GM18499 (cell line): Measurements from ENCODE around the gene RRP8.

ENCODE experiments used
- ATAC-seq: cut with Tn5 transposase; IDR thresholded peaks from one replicate; pipeline ENCODE4 v1.9.1; 2021; ENCODE audit warnings: moderate number of reproducible peaks; ENCODE audit not compliant: insufficient read depth, unreplicated experiment

Gene RRP8

DNA sequence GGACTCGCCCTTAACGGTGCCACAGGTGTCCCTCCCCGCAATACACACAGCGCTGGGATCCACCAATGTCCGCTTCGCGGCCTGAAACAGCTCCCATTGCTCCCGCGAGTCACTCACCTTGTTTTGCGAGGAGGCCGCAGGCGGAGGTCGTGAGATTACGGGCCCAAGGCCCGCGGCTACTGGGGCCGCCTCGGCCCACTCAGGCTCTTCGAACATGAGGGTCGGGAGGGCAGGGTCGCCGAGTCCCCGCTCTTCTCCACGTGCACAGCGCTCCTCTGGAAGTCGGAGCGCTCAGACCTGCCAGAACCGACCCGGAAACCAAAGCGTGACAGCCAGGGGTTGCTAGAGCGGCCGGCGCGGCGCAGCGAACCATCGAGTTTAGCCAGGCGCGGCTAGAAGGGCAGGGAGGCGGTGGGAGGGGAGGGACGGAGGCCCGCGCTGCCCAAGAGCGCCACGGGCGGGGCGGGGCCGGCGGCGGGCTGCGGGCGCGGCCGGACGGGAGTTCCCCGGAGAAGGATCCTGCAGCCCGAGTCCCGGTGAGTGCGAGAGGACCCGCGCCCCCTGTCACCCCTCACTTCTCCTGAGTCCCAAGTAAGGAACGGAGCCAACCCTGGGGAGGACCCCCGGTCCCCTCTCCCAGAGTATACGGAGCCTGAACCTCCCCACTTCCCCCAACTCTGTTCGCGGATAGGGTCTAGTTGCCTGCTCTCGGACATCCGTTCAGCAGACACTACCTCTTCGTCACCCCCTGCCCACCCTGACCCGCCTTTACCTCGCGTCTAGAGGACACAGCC, at the start of gene RRP8, which contains the start of gene ILK:
RRP8 (minus strand) TSS at position 330 of the 794 bp plus-strand sequence; CDS start at position 216, 114 bp downstream.
ILK (plus strand) TSS at position 488 of the 794 bp plus-strand sequence. CDS start 498 bp downstream, outside the sequence.
- ATAC-seq: no peak

DNA sequence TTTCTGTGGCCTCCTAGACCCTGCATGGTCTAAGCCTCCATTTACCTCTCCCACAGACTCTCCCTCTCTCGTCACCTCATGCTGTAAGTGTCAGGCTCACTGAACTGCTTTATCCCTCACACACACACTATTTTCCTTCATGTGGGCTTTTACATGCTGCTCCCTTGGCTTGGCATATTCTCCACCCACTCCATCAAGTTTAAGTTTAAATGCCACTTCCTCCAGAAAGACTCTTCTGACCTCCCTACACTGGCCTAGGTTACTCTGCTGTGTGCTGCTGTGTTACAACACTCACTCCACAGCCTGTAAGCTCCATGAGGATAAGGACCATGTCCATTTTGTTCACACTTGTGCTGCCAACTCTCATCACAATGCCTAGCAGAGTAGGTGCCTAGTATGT, 49.7 kb upstream of the RRP8 start:
- no peak for ATAC-seq

DNA sequence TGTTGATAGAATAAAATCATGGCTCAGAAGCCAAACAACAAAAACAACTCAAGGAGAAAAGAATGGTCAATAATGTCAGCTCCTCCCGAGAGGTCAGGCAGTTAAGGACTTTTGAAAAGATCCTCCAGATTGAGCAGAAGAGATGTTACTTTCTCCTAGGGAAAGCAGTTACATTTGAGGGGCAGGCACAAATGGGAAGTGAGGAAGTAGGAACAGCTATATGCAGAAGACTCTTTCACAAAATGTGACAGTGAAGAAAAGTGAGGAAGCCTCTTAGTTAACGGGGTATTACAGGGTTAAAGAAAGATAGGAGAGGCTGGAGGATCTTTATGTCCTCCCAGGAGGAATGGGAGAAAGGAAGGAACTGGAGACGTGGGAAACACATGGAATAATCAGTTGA, 48.8 kb upstream of the RRP8 start:
- no peak for ATAC-seq

DNA sequence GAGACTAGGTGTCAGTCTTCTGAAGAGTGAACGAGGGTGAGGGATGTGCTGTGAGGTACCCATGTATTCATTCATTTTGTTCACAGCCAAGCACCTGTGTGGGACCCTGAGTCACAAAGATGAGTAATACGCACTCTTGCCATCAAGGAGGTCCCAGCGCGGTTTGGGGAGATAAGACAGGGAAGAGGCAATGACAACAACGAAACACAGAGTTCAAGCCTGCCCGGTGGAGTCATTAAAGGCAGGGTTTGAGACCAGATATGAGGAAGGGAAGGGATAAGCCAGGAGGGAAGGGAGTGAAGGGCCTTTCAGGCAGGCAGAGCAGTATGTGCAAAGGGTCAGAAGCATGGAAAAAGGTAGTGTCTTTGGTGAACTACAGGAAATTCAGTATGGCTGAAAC, 47.6 kb upstream of the RRP8 start:
- no peak for ATAC-seq

DNA sequence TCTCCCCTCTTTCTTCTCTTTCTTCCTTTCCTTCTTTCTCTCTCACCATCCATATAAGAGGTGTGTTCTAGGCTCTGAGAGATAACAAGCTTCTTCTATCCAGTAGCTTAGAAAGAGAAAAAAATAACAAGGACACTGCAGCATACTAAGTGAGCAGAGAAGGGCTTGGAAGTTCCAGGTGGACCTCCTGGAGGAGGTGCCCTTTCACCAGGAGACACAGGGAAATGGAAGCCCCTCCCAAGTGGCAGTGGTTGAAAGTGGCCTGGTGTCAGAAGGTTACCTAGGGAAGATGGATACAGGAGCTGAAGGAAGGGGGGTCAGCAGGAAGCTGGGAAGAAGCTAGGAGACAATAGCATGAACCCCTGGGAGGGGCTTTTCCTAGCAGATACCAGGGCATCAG, 46.7 kb upstream of the RRP8 start:
- ATAC-seq: no peak

DNA sequence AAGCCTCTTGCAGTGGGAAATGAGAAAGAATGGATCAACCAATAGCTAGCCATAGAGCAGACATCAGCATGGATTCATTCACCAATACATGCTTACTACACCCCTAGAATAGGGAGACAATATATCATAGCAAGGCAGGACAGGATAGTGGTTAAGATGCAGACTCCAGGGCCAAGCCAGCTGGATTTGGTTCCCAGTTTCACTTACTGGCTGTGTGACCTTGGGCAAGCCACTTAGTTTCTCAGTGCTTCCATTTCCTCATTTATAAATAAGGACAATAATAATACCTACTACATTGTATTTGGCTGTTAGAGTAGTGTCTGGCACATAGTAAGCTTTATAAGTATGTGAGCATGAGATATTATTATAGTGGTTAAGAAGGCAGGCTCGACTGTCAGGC, 45.1 kb upstream of the RRP8 start:
- ATAC-seq: no peak

DNA sequence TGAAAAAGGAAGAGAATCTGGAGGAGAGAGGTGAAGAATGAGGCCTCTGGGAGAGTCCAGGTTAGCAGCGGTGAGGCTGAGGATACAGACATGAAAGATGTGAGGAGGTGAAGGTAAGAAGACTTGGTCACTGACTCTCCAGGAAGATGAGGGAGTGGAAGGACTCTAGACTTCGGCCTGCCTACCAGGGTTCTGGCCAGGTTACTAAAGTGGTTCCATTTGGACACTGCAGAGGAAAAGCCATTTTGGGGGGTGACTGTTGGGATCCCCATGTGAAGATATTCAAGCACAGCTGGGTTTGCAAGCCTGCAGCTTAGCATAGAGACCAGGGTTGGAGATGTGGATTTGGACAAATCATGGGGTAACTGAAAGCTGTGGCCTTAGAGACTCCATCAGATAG, 44.4 kb upstream of the RRP8 start:
- ATAC-seq: no peak

DNA sequence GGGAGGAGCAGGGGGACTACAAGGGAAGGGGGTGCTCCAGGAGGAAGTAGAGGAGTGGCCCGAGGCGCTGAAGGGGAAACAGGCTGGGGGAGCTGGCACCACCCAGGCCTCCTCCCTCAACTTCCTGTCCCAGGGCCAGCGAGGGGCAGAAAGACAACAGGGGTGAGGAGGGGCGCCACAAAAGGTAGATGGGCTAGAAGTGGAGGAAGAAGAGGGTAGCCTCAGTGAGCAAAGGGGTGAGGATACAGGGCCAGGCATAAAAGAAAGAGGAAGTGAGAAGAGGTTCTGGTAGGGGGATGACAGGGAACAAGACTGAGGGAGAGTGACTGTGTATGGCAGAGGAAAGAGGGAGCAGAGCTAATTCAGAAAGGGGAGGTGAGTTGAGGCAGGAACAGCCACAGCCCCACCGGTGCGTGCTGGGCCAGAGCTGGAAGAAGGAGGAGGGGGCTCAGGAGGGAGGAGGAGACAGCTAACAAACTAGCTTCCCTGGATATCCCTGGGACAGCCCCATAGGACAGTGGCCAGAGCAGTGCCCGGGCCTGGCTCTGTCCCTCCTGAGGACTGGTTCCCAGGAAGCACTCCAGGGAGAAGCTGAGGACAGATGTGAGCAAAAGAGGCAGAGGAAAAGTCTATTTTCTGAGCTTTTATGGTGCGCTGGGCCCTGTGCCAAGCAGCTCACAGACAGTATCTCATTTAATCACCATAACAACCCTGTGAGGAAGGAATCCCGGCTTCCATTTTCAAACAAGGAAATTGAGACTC, 43.7 kb upstream of the RRP8 start:
- peak; percentile 91 for ATAC-seq

DNA sequence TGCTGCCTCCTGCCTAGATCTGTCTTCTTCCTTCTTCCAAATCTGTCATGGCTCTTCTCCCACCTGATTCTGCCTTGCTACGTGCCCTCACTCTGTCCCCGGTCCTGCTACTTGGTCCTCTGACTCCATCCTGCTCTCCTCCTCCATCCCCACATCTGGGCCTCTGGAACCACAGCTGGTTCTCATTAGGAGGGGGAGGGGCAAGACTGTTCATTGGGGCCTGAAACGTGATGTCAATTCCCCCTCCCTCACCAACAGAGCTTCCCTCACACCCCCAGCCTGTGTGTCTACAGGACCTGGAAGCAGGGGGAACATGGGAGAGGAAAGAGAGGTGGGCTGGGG, 43.1 kb upstream of the RRP8 start:
- ATAC-seq: no peak

DNA sequence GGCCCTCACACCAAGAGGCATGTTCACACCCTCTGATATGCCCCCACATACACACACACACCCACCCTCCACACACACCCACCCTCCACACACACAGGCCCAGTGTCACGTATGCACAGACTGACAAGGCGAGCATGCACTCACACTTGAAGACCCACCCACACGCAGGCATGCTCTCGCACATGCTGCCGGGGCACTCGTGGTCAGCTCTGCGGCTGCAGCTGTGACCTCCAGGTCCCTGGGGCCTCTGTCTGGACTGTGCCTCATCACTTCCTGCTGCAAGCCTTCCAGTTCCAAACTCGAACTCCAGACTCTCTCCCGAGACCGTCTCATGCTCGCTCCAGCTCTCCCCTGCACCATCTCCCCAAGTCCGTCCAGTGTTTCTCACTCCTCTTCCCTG, 42.7 kb upstream of the RRP8 start:
- no peak for ATAC-seq

DNA sequence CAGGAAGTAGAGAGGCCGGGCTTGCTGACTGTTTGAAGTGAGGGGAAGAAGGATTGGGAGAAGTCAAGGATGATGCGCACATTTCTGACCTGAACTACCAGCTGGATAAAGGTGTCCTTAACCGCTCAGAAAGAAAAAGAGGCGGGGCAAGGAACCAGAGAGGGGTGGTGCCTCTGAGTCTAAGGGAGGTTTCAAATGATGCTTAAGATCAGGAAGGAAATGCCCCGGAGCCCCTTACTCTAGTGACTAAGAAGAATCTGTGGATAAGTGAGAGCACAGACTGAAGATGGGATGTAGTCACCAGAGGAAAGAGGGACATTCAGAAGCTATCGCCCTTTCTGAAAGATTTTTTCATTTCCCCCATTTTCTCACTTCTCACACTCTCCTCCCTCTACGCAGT, 39.5 kb upstream of the RRP8 start:
- ATAC-seq: no peak

DNA sequence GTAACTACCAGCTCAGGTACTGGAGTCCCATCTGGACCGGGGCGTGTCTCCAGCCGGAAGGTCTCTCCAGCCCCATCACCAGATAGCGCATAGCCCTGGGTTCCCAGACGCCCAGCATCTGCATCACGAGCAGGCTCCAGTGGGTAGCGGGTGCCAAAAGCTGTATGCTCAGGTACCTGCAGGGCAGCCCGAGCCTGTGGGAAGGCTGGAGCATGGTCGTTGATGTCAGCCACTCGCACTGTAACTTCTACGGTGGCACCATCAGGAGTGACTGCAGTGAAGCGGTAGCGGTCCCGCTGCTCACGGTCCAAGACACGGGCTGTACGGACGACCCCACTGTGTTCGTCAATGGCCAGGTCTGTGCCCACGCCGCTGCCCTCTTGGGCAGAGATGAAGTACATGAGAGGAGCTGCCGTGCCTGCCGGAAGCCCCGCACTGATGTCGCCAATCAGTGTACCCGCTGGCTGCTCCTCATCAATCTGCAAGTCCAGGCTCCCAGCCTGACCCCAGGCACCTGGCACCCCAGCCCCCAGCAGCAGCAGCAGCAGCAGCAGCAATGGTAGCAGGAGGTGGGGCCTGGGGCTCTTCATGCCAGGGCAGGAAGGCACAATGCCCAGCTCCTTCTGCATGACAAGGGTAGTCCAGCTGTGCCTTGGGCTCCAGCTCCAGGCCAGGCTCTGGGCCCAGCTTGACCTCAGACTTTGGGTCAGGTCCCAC, 37.7 kb upstream of the RRP8 start:
- no peak for ATAC-seq

DNA sequence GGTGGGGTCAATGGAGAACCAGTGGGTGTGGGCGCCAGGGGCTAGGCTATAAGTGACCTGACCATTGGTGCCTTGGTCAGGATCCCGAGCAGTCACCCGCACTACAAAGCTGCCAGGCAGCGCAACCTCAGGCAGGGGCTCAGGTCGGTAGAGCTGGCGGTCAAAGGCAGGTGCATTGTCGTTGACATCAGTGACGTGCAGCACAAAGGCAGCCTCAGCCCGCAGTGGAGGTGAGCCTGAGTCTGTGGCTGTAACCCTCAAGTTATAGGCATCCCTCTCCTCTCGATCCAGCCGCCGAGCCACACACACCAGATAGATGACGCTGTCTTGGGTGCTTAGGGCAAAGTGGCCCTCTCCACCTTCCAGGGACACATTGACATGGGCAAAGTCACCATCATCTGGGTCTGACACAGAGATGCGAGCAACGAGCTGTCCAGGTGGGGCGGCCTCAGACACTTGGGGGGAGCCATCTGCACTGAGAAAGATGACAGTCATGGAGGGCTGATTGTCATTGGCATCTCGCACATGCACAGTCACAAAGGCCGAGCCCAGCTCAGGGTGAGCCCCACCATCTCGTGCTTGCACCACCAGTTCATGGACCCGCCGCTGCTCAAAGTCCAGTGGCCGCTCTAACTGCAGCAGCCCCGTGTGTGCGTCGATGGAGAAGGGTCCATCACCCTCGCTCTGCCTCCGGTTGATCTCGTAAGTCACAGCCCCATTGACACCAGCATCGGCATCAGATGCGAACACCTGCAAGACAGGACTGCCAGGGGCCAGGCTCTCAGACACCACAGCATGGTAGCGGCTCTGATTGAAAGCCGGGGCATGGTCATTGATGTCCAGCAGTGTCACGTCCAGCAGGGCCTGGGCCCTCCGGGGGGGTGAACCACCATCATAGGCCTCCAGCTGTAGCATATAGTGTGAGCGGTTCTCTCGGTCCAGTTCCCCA, 36.9 kb upstream of the RRP8 start:
- no peak for ATAC-seq

DNA sequence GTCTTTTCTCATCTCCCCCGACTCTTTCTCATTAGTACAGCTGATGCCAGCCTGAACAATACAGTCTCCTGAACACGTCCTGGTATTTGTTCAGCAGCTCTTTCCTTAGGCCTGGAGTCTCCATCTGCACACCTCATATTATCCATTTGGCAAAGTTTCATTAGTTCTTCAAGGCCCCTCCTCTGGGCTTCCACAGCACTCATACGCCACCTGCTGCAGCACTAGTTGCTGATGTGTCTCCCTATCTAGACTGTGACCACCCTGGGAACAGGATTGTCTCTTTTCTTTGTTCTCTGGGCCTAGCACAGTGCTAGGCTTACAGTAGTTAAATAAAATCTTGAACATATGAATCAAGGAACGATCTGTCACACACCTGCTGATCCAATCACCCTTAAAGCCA, 35.0 kb upstream of the RRP8 start:
- ATAC-seq: no peak

DNA sequence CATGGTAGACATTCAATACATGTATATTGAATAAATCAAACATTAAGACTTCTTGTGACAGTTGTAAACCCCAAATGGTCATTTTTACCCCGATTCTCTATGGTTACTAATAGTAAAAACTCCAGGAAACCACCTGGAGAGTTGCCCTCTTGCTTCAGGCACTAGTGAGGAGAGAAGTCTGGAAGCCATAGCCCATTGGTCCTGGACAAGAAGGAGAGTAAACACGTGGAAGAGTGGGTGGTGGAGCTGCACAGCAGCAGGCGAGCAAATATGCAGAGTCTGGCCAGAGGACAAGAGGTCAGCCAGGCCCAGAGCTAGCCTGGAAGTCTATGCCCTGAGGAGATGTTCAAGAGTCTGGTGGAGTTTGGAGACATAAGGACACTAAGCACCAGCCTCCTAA, 34.5 kb upstream of the RRP8 start:
- ATAC-seq: no peak

DNA sequence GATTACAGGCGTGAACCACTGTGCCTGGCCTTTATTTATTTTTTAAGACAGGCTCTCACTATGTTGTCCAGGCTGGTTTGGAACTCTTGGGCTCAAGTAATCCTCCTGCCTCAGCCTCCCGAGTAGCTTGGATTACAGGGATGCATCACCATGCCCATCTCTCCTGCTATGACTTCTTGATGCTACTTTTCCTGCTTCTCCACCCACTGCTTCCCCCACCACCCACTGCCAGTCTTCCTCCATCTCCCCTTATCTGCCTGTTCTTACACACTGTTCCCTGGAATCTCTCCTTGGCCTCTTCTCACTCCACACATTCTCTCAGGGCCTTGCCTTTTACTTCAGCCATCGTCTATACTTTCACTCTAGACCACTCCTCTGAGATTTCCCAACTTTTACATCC, 33.1 kb upstream of the RRP8 start:
- ATAC-seq: no peak

DNA sequence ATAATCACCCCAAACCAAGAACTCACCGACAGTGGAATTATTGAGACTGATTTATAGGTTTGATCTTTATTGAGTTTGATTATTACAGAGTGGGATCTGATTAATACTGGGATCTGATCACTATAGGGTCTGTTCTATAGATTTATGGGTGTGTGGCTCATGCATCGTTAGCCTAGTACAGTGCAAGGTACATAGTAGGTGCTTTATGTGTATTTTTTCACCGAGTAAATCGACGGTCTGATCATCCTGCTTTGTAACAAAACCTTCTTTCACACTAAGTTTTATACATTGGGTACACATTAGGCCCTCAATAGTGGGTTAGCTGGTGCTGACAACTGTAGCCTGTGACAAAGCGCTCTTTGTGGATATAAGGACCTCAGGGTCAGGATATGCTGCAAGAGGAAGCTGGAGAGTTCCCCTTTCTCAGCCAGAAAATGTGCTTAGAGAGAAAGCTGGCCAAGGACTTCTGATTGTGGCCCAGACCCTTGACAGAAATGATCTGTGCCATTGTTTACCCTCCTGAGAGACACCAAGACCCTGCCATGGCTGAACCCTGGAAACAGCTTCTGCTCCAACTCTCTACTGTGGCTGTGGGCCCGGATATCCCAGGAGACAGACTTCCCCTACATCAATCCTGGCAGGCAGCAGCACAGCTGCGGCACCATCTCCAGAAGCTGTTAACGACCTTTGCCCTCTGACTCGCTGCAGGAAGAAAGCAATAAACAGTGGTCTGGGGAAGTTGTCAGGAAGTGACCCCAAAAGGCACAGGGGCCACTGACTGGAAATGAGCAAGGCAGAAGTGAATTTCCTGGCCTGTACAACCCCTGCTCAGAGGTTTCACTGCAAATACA, 31.9 kb upstream of the RRP8 start:
- ATAC-seq: no peak

DNA sequence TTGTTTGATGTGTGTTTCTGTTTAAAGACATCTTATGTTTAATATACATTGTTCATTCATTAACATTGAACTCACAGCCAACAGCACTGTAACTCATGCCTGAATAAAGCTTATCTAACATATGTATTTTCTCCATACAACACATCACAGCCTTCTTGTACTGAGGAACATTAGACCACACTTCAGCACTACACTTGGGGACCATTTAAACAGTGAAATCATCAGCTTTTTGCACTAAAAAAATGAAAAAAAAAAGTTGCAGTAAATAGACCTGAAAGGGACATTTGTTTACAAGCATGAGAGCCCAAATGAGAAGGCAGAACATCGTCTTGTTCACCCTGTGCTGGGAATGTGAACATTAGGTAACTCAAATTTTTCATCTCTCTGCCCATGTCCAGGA, 31.1 kb upstream of the RRP8 start:
- ATAC-seq: no peak
